Smooth muscle cell of the brain vasculature (primary cell): Measurements from ENCODE around the gene PMFBP1.

ENCODE experiments used
- DNase-seq: peaks from one replicate; pipeline ENCODE4 v3.0.0-alpha.2; 2012; ENCODE audit warnings: low read depth, low spot score

PMFBP1 gene

GRCh38 chr16:72187551-72187950 is 15.6 kb upstream of the PMFBP1 start:
- no peak for DNase-seq

GRCh38 chr16:72182976-72183375 is 11.0 kb upstream of the PMFBP1 start:
- no peak for DNase-seq

GRCh38 chr16:72179204-72179970 is 7.4 kb upstream of the PMFBP1 start:
- DNase-seq: no peak

GRCh38 chr16:72174726-72175125 is 2.8 kb upstream of the PMFBP1 start:
- no peak for DNase-seq

GRCh38 chr16:72173997-72174396 is 2.0 kb upstream of the PMFBP1 start:
- no peak for DNase-seq

GRCh38 chr16:72171236-72171635 is 719 bp downstream of the PMFBP1 start:
- DNase-seq: no peak

GRCh38 chr16:72169708-72170107 is 2.2 kb downstream of the PMFBP1 start:
- DNase-seq: no peak

- DNase-seq: no peak
Observed at GRCh38 chr16:72168365-72168764, 3.6 kb downstream of the PMFBP1 start.

- DNase-seq: no peak
Observed at GRCh38 chr16:72166954-72167561, 4.9 kb downstream of the PMFBP1 start.

- no peak for DNase-seq
Observed at GRCh38 chr16:72166151-72166550, 5.8 kb downstream of the PMFBP1 start.

GRCh38 chr16:72164691-72165090 is 7.3 kb downstream of the PMFBP1 start:
- no peak for DNase-seq

- no peak for DNase-seq
Observed at GRCh38 chr16:72162105-72162692, 9.8 kb downstream of the PMFBP1 start.

GRCh38 chr16:72159801-72160200 is 12.2 kb downstream of the PMFBP1 start:
- no peak for DNase-seq

- DNase-seq: no peak
Observed at GRCh38 chr16:72159386-72159785, 12.6 kb downstream of the PMFBP1 start.

GRCh38 chr16:72149676-72150464 is 22.1 kb downstream of the PMFBP1 start:
- no peak for DNase-seq

GRCh38 chr16:72142476-72142875 is 29.5 kb downstream of the PMFBP1 start:
- no peak for DNase-seq

GRCh38 chr16:72139908-72140307 is 32.0 kb downstream of the PMFBP1 start:
- no peak for DNase-seq

GRCh38 chr16:72138064-72138572 is 33.8 kb downstream of the PMFBP1 start:
- DNase-seq: no peak

GRCh38 chr16:72137380-72138063 is 34.4 kb downstream of the PMFBP1 start:
- no peak for DNase-seq

GRCh38 chr16:72134507-72134906 is 37.4 kb downstream of the PMFBP1 start:
- no peak for DNase-seq

- DNase-seq: no peak
Observed at GRCh38 chr16:72132726-72133125, 39.2 kb downstream of the PMFBP1 start.
